Smooth muscle cell (in vitro differentiated cells): Measurements from ENCODE around the gene ANKRD40. TPM values are rescaled to one million over a fixed set of nuclear protein-coding genes. Genes with fewer than 3 reads are reported as not detected.

ENCODE experiments used
- DNase-seq: peaks from one replicate; lab custom pipeline; 2025; ENCODE audit not compliant: unreplicated experiment; lab: John Stamatoyannopoulos, UW
- H2AFZ ChIP-seq: fragments of 200-600 bp; sonication (generic); 2 replicates; pipeline ENCODE4 v1.6.0; 2016; ENCODE audit warnings: antibody characterized with exemption, low read depth, mild to moderate bottlenecking
- H3F3A ChIP-seq: fragments of 200-600 bp; sonication (generic); 2 replicates; pipeline ENCODE4 v1.6.0; 2017; ENCODE audit warnings: antibody characterized with exemption, low read depth
- H3K27ac ChIP-seq: fragments of 200-600 bp; sonication (generic); 2 replicates; pipeline ENCODE4 v1.5.1; 2016; ENCODE audit warnings: low read depth, mild to moderate bottlenecking
- H3K27me3 ChIP-seq: fragments of 200-600 bp; sonication (generic); 2 replicates; pipeline ENCODE4 v1.6.1; 2016; ENCODE audit warnings: low read depth, mild to moderate bottlenecking
- H3K36me3 ChIP-seq: fragments of 200-600 bp; sonication (generic); 2 replicates; pipeline ENCODE4 v1.5.1; 2016; ENCODE audit warnings: low read depth
- H3K4me1 ChIP-seq: fragments of 200-600 bp; sonication (generic); 2 replicates; pipeline ENCODE4 v1.5.1; 2016; ENCODE audit warnings: low read depth
- H3K4me2 ChIP-seq: fragments of 200-600 bp; sonication (generic); 2 replicates; pipeline ENCODE4 v1.6.0; 2016; ENCODE audit warnings: mild to moderate bottlenecking
- H3K4me3 ChIP-seq: fragments of 200-600 bp; sonication (generic); 2 replicates; pipeline ENCODE4 v1.5.1; 2016; ENCODE audit warnings: mild to moderate bottlenecking
- H3K79me2 ChIP-seq: fragments of 200-600 bp; sonication (generic); 2 replicates; pipeline ENCODE4 v1.6.0; 2016; ENCODE audit warnings: low read depth, mild to moderate bottlenecking
- H3K9ac ChIP-seq: fragments of 200-600 bp; sonication (generic); 2 replicates; pipeline ENCODE4 v1.6.0; 2016; ENCODE audit warnings: low read depth
- H3K9me3 ChIP-seq: fragments of 200-600 bp; sonication (generic); replicated peaks from 2 replicates; pipeline ENCODE4 v1.5.1; 2016; ENCODE audit warnings: low read depth
- H4K20me1 ChIP-seq: fragments of 200-600 bp; sonication (generic); 2 replicates; pipeline ENCODE4 v1.6.0; 2016; ENCODE audit warnings: low read depth
- CTCF ChIP-seq: fragments of 200-600 bp; sonication (generic); IDR thresholded peaks from 2 replicates; pipeline ENCODE4 v1.5.1; 2017; ENCODE audit warnings: borderline replicate concordance, mild to moderate bottlenecking, antibody characterized with exemption; ENCODE audit not compliant: insufficient read depth, poor library complexity, severe bottlenecking
- WGBS: methylation state at CpG from one replicate; pipeline ENCODE4 v1.1.7; 2016; ENCODE audit warnings: low lambda C conversion rate; 5-methylcytosine and 5-hydroxymethylcytosine counted together
- polyA plus RNA-seq: library from polyadenylated mRNA; unstranded; fragments of >200 nt; fragmentation: Nextera tagmentation; extraction: Ambion mirVana; gene quantifications from 2 replicates; pipeline ENCODE4 v1.2.1, GENCODE V29; 2016
- total RNA-seq: library from RNA; depleted of rRNA; stranded (reverse); fragments of >200 nt; gene quantifications from 2 replicates; pipeline ENCODE4 v1.2.3, GENCODE V29; 2014

The ANKRD40 gene
- total and polyA plus RNA-seq, 2 experiments from 2014 or later: 10.1 to 17.6 TPM

GRCh38 chr17:50685691-50686493 lies 21.8 kb downstream of the ANKRD40 start:
- no peaks in the 10 kb centered on the region for H3K79me2 ChIP-seq
- no peaks in the 10 kb centered on the region for H4K20me1 ChIP-seq
- no peaks in the 10 kb centered on the region for H3K36me3 ChIP-seq
- H3K4me1 ChIP-seq: peaks cover 29% of the 10 kb centered on the region
- WGBS: 89% methylated on average over 17 of the region's 17 CpGs
- DNase-seq: no peak
- peaks cover 5% of the 10 kb centered on the region for H3F3A ChIP-seq
- no peak overlapping the region for H3K9ac ChIP-seq
- H2AFZ ChIP-seq: no peak overlapping the region
- no peak overlapping the region for H3K4me3 ChIP-seq
- no peak overlapping the region for H3K4me2 ChIP-seq
- H3K27ac ChIP-seq: no peak overlapping the region
- TF ChIP-seq CTCF: no peak
- no peaks in the 10 kb centered on the region for H3K27me3 ChIP-seq
- H3K9me3 ChIP-seq: no peaks in the 10 kb centered on the region

- H3K4me1 ChIP-seq: peaks cover 24% of the 10 kb centered on the region
- no peaks in the 10 kb centered on the region for H3F3A ChIP-seq
- 94% methylated on average over 1 of the region's 1 CpG for WGBS
- H2AFZ ChIP-seq: no peak overlapping the region
- H3K4me2 ChIP-seq: no peak overlapping the region
- H3K79me2 ChIP-seq: no peaks in the 10 kb centered on the region
- no peaks in the 10 kb centered on the region for H4K20me1 ChIP-seq
- no peaks in the 10 kb centered on the region for H3K27me3 ChIP-seq
- no peak overlapping the region for H3K27ac ChIP-seq
- H3K36me3 ChIP-seq: no peaks in the 10 kb centered on the region
- H3K4me3 ChIP-seq: no peak overlapping the region
- no peak for TF ChIP-seq CTCF
- no peaks in the 10 kb centered on the region for H3K9me3 ChIP-seq
- DNase-seq: no peak
- H3K9ac ChIP-seq: no peak overlapping the region
Observed at GRCh38 chr17:50685334-50685665, 22.4 kb downstream of the ANKRD40 start.

GRCh38 chr17:50684612-50685333 lies 22.9 kb downstream of the ANKRD40 start:
- Histone ChIP-seq H2AFZ (no peak overlapping the region), H3K36me3 (no peaks in the 10 kb centered on the region), H3K9me3 (no peaks in the 10 kb centered on the region), H3K9ac (no peak overlapping the region), H4K20me1 (no peaks in the 10 kb centered on the region), H3K27me3 (no peaks in the 10 kb centered on the region), H3K4me2 (no peak overlapping the region), H3K27ac (no peak overlapping the region), H3K4me3 (no peak overlapping the region), H3F3A (no peaks in the 10 kb centered on the region), H3K4me1 (peaks cover 19% of the 10 kb centered on the region), H3K79me2 (no peaks in the 10 kb centered on the region)
- WGBS: 83% methylated on average over 15 of the region's 15 CpGs
- no peak for DNase-seq
- TF ChIP-seq CTCF: no peak
